Parathyroid adenoma (tissue), 2 donors: Measurements from ENCODE around the gene SKAP1.

Experiments used
- H2AFZ ChIP-seq: fragments of 300-600 bp; sonication (generic); one replicate; pipeline ENCODE4 v1.7.0; 2017; ENCODE audit warnings: antibody characterized with exemption, mild to moderate bottlenecking
- H3K27ac ChIP-seq: fragments of 300-600 bp; sonication (generic); one replicate; pipeline ENCODE4 v1.7.0; 2017
- H3K27me3 ChIP-seq: fragments of 300-600 bp; sonication (generic); one replicate; pipeline ENCODE4 v1.7.0; 2017; ENCODE audit warnings: low read length; ENCODE audit not compliant: control insufficient read depth, insufficient read depth
- H3K36me3 ChIP-seq: fragments of 300-600 bp; sonication (generic); one replicate; pipeline ENCODE4 v1.7.0; 2017; ENCODE audit warnings: low read length; ENCODE audit not compliant: control insufficient read depth, insufficient read depth
- H3K4me1 ChIP-seq: fragments of 300-600 bp; sonication (generic); one replicate; pipeline ENCODE4 v1.7.0; 2017; ENCODE audit warnings: control low read depth
- H3K4me2 ChIP-seq: fragments of 300-600 bp; sonication (generic); one replicate; pipeline ENCODE4 v1.7.0; 2017; ENCODE audit warnings: low read length
- H3K4me3 ChIP-seq: fragments of 300-600 bp; sonication (generic); one replicate; pipeline ENCODE4 v1.7.0; 2017; ENCODE audit warnings: low read depth, low read length
- H3K79me2 ChIP-seq: fragments of 300-600 bp; sonication (generic); one replicate; pipeline ENCODE4 v1.7.0; 2017; ENCODE audit warnings: control low read depth
- H3K9ac ChIP-seq: fragments of 300-600 bp; sonication (generic); one replicate; pipeline ENCODE4 v1.7.0; 2017; ENCODE audit warnings: mild to moderate bottlenecking
- H3K9me3 ChIP-seq: fragments of 300-600 bp; sonication (generic); one replicate; pipeline ENCODE4 v1.7.0; 2017; ENCODE audit warnings: low read length; ENCODE audit not compliant: control insufficient read depth
- CTCF ChIP-seq: fragments of 300-600 bp; sonication (generic); IDR thresholded peaks from one replicate; pipeline ENCODE4 v1.7.0; 2017; ENCODE audit warnings: antibody characterized with exemption, mild to moderate bottlenecking
- donor health status: primary hyperparathyroidism.

The SKAP1 gene

GRCh38 chr17:48378238-48378637 lies 51.8 kb downstream of the SKAP1 start:
- no peak overlapping the region for H3K27ac ChIP-seq
- H3K9ac ChIP-seq = no peak overlapping the region
- no peaks in the 10 kb centered on the region for H3K36me3 ChIP-seq
- no peaks in the 10 kb centered on the region for H3K79me2 ChIP-seq
- H3K9me3 ChIP-seq = no peaks in the 10 kb centered on the region
- H3K4me2 ChIP-seq = no peak overlapping the region
- H2AFZ ChIP-seq = no peak overlapping the region
- no peaks in the 10 kb centered on the region for H3K4me1 ChIP-seq
- H3K27me3 ChIP-seq = no peaks in the 10 kb centered on the region
- no peak overlapping the region for H3K4me3 ChIP-seq
- TF ChIP-seq CTCF = no peak

GRCh38 chr17:48376682-48377325 lies 53.2 kb downstream of the SKAP1 start:
- no peaks in the 10 kb centered on the region for H3K79me2 ChIP-seq
- no peaks in the 10 kb centered on the region for H3K27me3 ChIP-seq
- H3K4me1 ChIP-seq = no peaks in the 10 kb centered on the region
- no peak overlapping the region for H3K9ac ChIP-seq
- no peak overlapping the region for H2AFZ ChIP-seq
- no peak overlapping the region for H3K4me2 ChIP-seq
- TF ChIP-seq CTCF = no peak
- H3K36me3 ChIP-seq = no peaks in the 10 kb centered on the region
- no peaks in the 10 kb centered on the region for H3K9me3 ChIP-seq
- H3K4me3 ChIP-seq = no peak overlapping the region
- no peak overlapping the region for H3K27ac ChIP-seq

GRCh38 chr17:48375356-48375755 lies 54.7 kb downstream of the SKAP1 start:
- TF ChIP-seq CTCF = no peak
- H3K27me3 ChIP-seq = no peaks in the 10 kb centered on the region
- no peak overlapping the region for H2AFZ ChIP-seq
- H3K36me3 ChIP-seq = no peaks in the 10 kb centered on the region
- H3K9me3 ChIP-seq = no peaks in the 10 kb centered on the region
- H3K4me1 ChIP-seq = no peaks in the 10 kb centered on the region
- no peaks in the 10 kb centered on the region for H3K79me2 ChIP-seq
- no peak overlapping the region for H3K4me3 ChIP-seq
- no peak overlapping the region for H3K27ac ChIP-seq
- H3K4me2 ChIP-seq = no peak overlapping the region
- no peak overlapping the region for H3K9ac ChIP-seq

- H3K27ac ChIP-seq = no peak overlapping the region
- H3K9me3 ChIP-seq = no peaks in the 10 kb centered on the region
- H3K79me2 ChIP-seq = no peaks in the 10 kb centered on the region
- no peaks in the 10 kb centered on the region for H3K27me3 ChIP-seq
- H3K4me2 ChIP-seq = no peak overlapping the region
- no peak for TF ChIP-seq CTCF
- H3K4me1 ChIP-seq = no peaks in the 10 kb centered on the region
- no peak overlapping the region for H3K4me3 ChIP-seq
- no peak overlapping the region for H2AFZ ChIP-seq
- H3K36me3 ChIP-seq = no peaks in the 10 kb centered on the region
- no peak overlapping the region for H3K9ac ChIP-seq
Observed at GRCh38 chr17:48374650-48375230, 55.3 kb downstream of the SKAP1 start.

- Histone ChIP-seq H3K36me3 (no peaks in the 10 kb centered on the region), H3K9ac (no peak overlapping the region), H3K27ac (no peak overlapping the region), H3K4me2 (no peak overlapping the region), H3K4me3 (no peak overlapping the region), H2AFZ (no peak overlapping the region), H3K27me3 (no peaks in the 10 kb centered on the region), H3K4me1 (no peaks in the 10 kb centered on the region), H3K9me3 (no peaks in the 10 kb centered on the region), H3K79me2 (no peaks in the 10 kb centered on the region)
- no peak for TF ChIP-seq CTCF
Observed at GRCh38 chr17:48373883-48374282, 56.1 kb downstream of the SKAP1 start.
